ENCODE results near the gene CNTNAP2. TPM values are rescaled to one million over a fixed set of nuclear protein-coding genes. Genes with fewer than 3 reads are reported as not detected.

CNTNAP2 gene
- polyA plus RNA-seq, 4 donors: 0.54 to 10.1 (median 2.6) TPM

GRCh38 chr7:148334959-148335577 lies 2218.5 kb downstream of the CNTNAP2 start:
- Histone ChIP-seq H3K27ac (ENCODE audit: low read depth in 1 of 3, low read length in 2 of 3) (peak overlapping the region in 1 of 3 donors; percentile 72), H3K4me1 (ENCODE audit: control insufficient read depth in 3 of 3, insufficient read depth in 2 of 3, low read depth in 1 of 3, low read length in 2 of 3) (peaks cover 0 to 32% (median 4%) of the 10 kb centered on the region in 3 donors), H3K27me3 (ENCODE audit: control insufficient read depth in 3 of 3, insufficient read depth in 3 of 3, low read length in 3 of 3) (peaks cover 0 to 13% (median 3%) of the 10 kb centered on the region in 3 donors), H3K36me3 (ENCODE audit: control insufficient read depth in 3 of 3, insufficient read depth in 2 of 3, low read depth in 1 of 3, low read length in 3 of 3) (no peaks in the 10 kb centered on the region), H3K9me3 (ENCODE audit: control insufficient read depth in 2 of 2, insufficient read depth in 1 of 2, low read depth in 1 of 2, low read length in 1 of 2) (peaks cover 2 to 9% of the 10 kb centered on the region in 2 donors), H3K4me3 (ENCODE audit: low read depth in 1 of 3, low read length in 3 of 3) (no peak overlapping the region)
- DNase-seq (peak; percentile 27 to 77), FAIRE-seq (no peak)
- 47 to 51% (median 50%) methylated on average over 6 of the region's 6 CpGs for WGBS, 3 donors

- peak overlapping the region in 1 of 3 donors; percentile 72 for H3K27ac ChIP-seq (ENCODE audit: low read depth in 1 of 3, low read length in 2 of 3)
- FAIRE-seq (no peak), DNase-seq (no peak)
- no peaks in the 10 kb centered on the region for H3K36me3 ChIP-seq (ENCODE audit: control insufficient read depth in 3 of 3, insufficient read depth in 2 of 3, low read depth in 1 of 3, low read length in 3 of 3)
- H3K27me3 ChIP-seq (ENCODE audit: control insufficient read depth in 3 of 3, insufficient read depth in 3 of 3, low read length in 3 of 3): peaks cover 0 to 13% (median 3%) of the 10 kb centered on the region in 3 donors
- no peak overlapping the region for H3K4me3 ChIP-seq (ENCODE audit: low read depth in 1 of 3, low read length in 3 of 3)
- 54 to 65% (median 60%) methylated on average over 1 of the region's 1 CpG for WGBS, 3 donors
- peaks cover 0 to 32% (median 4%) of the 10 kb centered on the region in 3 donors for H3K4me1 ChIP-seq (ENCODE audit: control insufficient read depth in 3 of 3, insufficient read depth in 2 of 3, low read depth in 1 of 3, low read length in 2 of 3)
- peaks cover 2 to 7% of the 10 kb centered on the region in 2 donors for H3K9me3 ChIP-seq (ENCODE audit: control insufficient read depth in 2 of 2, insufficient read depth in 1 of 2, low read depth in 1 of 2, low read length in 1 of 2)
These were observed 2219.2 kb downstream of the CNTNAP2 start for GRCh38 chr7:148335790-148336189.

- no peak for DNase-seq
- Histone ChIP-seq H3K9me3 (ENCODE audit: control insufficient read depth in 2 of 2, insufficient read depth in 1 of 2, low read depth in 1 of 2, low read length in 1 of 2) (peaks cover 1 to 2% of the 10 kb centered on the region in 2 donors), H3K4me1 (ENCODE audit: control insufficient read depth in 3 of 3, insufficient read depth in 2 of 3, low read depth in 1 of 3, low read length in 2 of 3) (peaks cover 0 to 32% (median 4%) of the 10 kb centered on the region in 3 donors), H3K27me3 (ENCODE audit: control insufficient read depth in 3 of 3, insufficient read depth in 3 of 3, low read length in 3 of 3) (peaks cover 0 to 13% (median 3%) of the 10 kb centered on the region in 3 donors), H3K36me3 (ENCODE audit: control insufficient read depth in 3 of 3, insufficient read depth in 2 of 3, low read depth in 1 of 3, low read length in 3 of 3) (no peaks in the 10 kb centered on the region), H3K4me3 (ENCODE audit: low read depth in 1 of 3, low read length in 3 of 3) (no peak overlapping the region), H3K27ac (ENCODE audit: low read depth in 1 of 3, low read length in 2 of 3) (no peak overlapping the region)
- 76 to 93% (median 77%) methylated on average over 3 of the region's 3 CpGs for WGBS, 3 donors
- no peak for FAIRE-seq
These were observed 2219.8 kb downstream of the CNTNAP2 start for GRCh38 chr7:148336411-148336810.

- no peaks in the 10 kb centered on the region for H3K36me3 ChIP-seq (ENCODE audit: control insufficient read depth in 3 of 3, insufficient read depth in 2 of 3, low read depth in 1 of 3, low read length in 3 of 3)
- H3K27ac ChIP-seq (ENCODE audit: low read depth in 1 of 3, low read length in 2 of 3): peak overlapping the region in 1 of 3 donors; percentile 92
- H3K4me3 ChIP-seq (ENCODE audit: low read depth in 1 of 3, low read length in 3 of 3): peak overlapping the region in 1 of 3 donors; percentile 12
- WGBS, 3 donors: 13 to 54% (median 28%) methylated on average over 11 of the region's 11 CpGs
- DNase-seq (peak; percentile 67 to 87), FAIRE-seq (no peak)
- no peaks in the 10 kb centered on the region for H3K9me3 ChIP-seq (ENCODE audit: control insufficient read depth in 2 of 2, insufficient read depth in 1 of 2, low read depth in 1 of 2, low read length in 1 of 2)
- H3K4me1 ChIP-seq (ENCODE audit: control insufficient read depth in 3 of 3, insufficient read depth in 2 of 3, low read depth in 1 of 3, low read length in 2 of 3): peaks cover 0 to 32% (median 4%) of the 10 kb centered on the region in 3 donors
- H3K27me3 ChIP-seq (ENCODE audit: control insufficient read depth in 3 of 3, insufficient read depth in 3 of 3, low read length in 3 of 3): peaks cover 0 to 13% (median 3%) of the 10 kb centered on the region in 3 donors
These were observed 2220.8 kb downstream of the CNTNAP2 start for GRCh38 chr7:148337246-148337965.

GRCh38 chr7:148337995-148338747 lies 2221.6 kb downstream of the CNTNAP2 start:
- Histone ChIP-seq H3K27ac (ENCODE audit: low read depth in 1 of 3, low read length in 2 of 3) (peak overlapping the region in 1 of 3 donors; percentile 92), H3K4me3 (ENCODE audit: low read depth in 1 of 3, low read length in 3 of 3) (no peak overlapping the region), H3K4me1 (ENCODE audit: control insufficient read depth in 3 of 3, insufficient read depth in 2 of 3, low read depth in 1 of 3, low read length in 2 of 3) (peaks cover 0 to 32% (median 4%) of the 10 kb centered on the region in 3 donors), H3K9me3 (ENCODE audit: control insufficient read depth in 2 of 2, insufficient read depth in 1 of 2, low read depth in 1 of 2, low read length in 1 of 2) (no peaks in the 10 kb centered on the region), H3K27me3 (ENCODE audit: control insufficient read depth in 3 of 3, insufficient read depth in 3 of 3, low read length in 3 of 3) (peaks cover 0 to 15% (median 3%) of the 10 kb centered on the region in 3 donors), H3K36me3 (ENCODE audit: control insufficient read depth in 3 of 3, insufficient read depth in 2 of 3, low read depth in 1 of 3, low read length in 3 of 3) (no peaks in the 10 kb centered on the region)
- no peak for FAIRE-seq
- 26 to 35% (median 28%) methylated on average over 5 of the region's 5 CpGs for WGBS, 3 donors
- DNase-seq: peak in 1 of 2 donors; percentile 26

GRCh38 chr7:148340438-148341280 lies 2224.1 kb downstream of the CNTNAP2 start:
- peak overlapping the region in 1 of 3 donors; percentile 61 for H3K4me3 ChIP-seq (ENCODE audit: low read depth in 1 of 3, low read length in 3 of 3)
- 80 to 82% (median 80%) methylated on average over 15 of the region's 15 CpGs for WGBS, 3 donors
- peaks cover 0 to 15% (median 3%) of the 10 kb centered on the region in 3 donors for H3K27me3 ChIP-seq (ENCODE audit: control insufficient read depth in 3 of 3, insufficient read depth in 3 of 3, low read length in 3 of 3)
- H3K36me3 ChIP-seq (ENCODE audit: control insufficient read depth in 3 of 3, insufficient read depth in 2 of 3, low read depth in 1 of 3, low read length in 3 of 3): peaks cover 0 to 3% (median 0%) of the 10 kb centered on the region in 3 donors
- peaks cover 0 to 22% (median 4%) of the 10 kb centered on the region in 3 donors for H3K4me1 ChIP-seq (ENCODE audit: control insufficient read depth in 3 of 3, insufficient read depth in 2 of 3, low read depth in 1 of 3, low read length in 2 of 3)
- no peak overlapping the region for H3K27ac ChIP-seq (ENCODE audit: low read depth in 1 of 3, low read length in 2 of 3)
- DNase-seq (no peak), FAIRE-seq (no peak)
- H3K9me3 ChIP-seq (ENCODE audit: control insufficient read depth in 2 of 2, insufficient read depth in 1 of 2, low read depth in 1 of 2, low read length in 1 of 2): no peaks in the 10 kb centered on the region

- Histone ChIP-seq H3K27me3 (ENCODE audit: control insufficient read depth in 3 of 3, insufficient read depth in 3 of 3, low read length in 3 of 3) (peaks cover 0 to 6% (median 1%) of the 10 kb centered on the region in 3 donors), H3K4me3 (ENCODE audit: low read depth in 1 of 3, low read length in 3 of 3) (no peak overlapping the region), H3K27ac (ENCODE audit: low read depth in 1 of 3, low read length in 2 of 3) (no peak overlapping the region), H3K9me3 (ENCODE audit: control insufficient read depth in 2 of 2, insufficient read depth in 1 of 2, low read depth in 1 of 2, low read length in 1 of 2) (no peaks in the 10 kb centered on the region), H3K4me1 (ENCODE audit: control insufficient read depth in 3 of 3, insufficient read depth in 2 of 3, low read depth in 1 of 3, low read length in 2 of 3) (no peaks in the 10 kb centered on the region), H3K36me3 (ENCODE audit: control insufficient read depth in 3 of 3, insufficient read depth in 2 of 3, low read depth in 1 of 3, low read length in 3 of 3) (peaks cover 0 to 3% (median 0%) of the 10 kb centered on the region in 3 donors)
- DNase-seq (no peak), FAIRE-seq (no peak)
- WGBS, 3 donors: 79 to 87% (median 79%) methylated on average over 1 of the region's 1 CpG
These were observed 2227.8 kb downstream of the CNTNAP2 start for GRCh38 chr7:148344406-148344805.

Data from small intestine (tissue), 7 donors.